ENCODE results near the gene ANKMY2. TPM values are rescaled to one million over a fixed set of nuclear protein-coding genes. Genes with fewer than 3 reads are reported as not detected.
"Not testable (repeated sequence)": the region's sequence is repeated elsewhere in the genome, so short reads cannot be mapped to it uniquely, and the experiment has no call there.

The ANKMY2 gene
- total RNA-seq, 2 experiments from 2014 or later, result 9.8 to 10.5 TPM

GRCh38 chr7:16604054-16604453 is 41.5 kb downstream of the ANKMY2 start:
- Mint-ChIP-seq H3K36me3 (ENCODE audit: low read depth) (peaks cover 25% of the 10 kb centered on the region), H3K27me3 (no peaks in the 10 kb centered on the region), H3K4me3 (no peak overlapping the region), H3K27ac (no peak overlapping the region), H3K4me1 (ENCODE audit: low read depth) (no peaks in the 10 kb centered on the region), H3K9me3 (no peaks in the 10 kb centered on the region)
- ATAC-seq (no peak), DNase-seq (no peak)
- intact Hi-C loops (cut with micrococcal nuclease), result no loop called here
- ChIA-PET CTCF (no interaction called here), POLR2A (no interaction called here)
- TF ChIP-seq CTCF (IDR thresholded peaks at IDR 0.05), result no peak

- H3K36me3 Mint-ChIP-seq (ENCODE audit: low read depth), result peaks cover 25% of the 10 kb centered on the region
- no peaks in the 10 kb centered on the region for H3K9me3 Mint-ChIP-seq
- CTCF ChIA-PET, result interaction anchor here (0.8 kb wide), 1 partner anchor 92 kb away, joined by 4 read pairs; no protein-coding TSS in a partner anchor
- H3K4me1 Mint-ChIP-seq (ENCODE audit: low read depth), result no peaks in the 10 kb centered on the region
- no peak for ATAC-seq
- TF ChIP-seq CTCF (IDR thresholded peaks at IDR 0.05), result no peak
- DNase-seq, result no peak
- H3K4me3 Mint-ChIP-seq, result no peak overlapping the region
- no peaks in the 10 kb centered on the region for H3K27me3 Mint-ChIP-seq
- H3K27ac Mint-ChIP-seq, result no peak overlapping the region
- POLR2A ChIA-PET, result no interaction called here
- intact Hi-C loops (cut with micrococcal nuclease), result no loop called here
Observed at GRCh38 chr7:16603633-16604032, 41.9 kb downstream of the ANKMY2 start.

DNA sequence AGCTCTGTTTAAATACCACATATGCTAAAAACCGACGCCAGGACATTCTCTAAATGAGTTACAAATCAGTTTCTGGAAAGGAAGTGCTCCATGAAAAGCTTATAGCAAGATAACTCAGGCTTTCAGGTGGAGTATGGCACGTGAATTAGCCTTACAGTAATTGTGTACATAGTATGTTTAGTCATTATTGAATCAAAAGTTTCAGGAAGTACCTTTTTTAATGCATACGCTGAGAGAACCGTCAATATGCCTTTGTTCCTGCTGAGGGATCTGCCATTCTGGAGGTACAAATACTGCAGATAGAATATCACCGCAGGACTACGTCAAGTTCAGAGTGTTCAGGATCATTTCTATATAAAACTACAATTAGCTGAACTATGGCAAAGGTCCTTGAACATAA is 45.7 kb downstream of the ANKMY2 start:
- TF ChIP-seq CTCF (IDR thresholded peaks at IDR 0.05), result no peak
- DNase-seq (no peak), ATAC-seq (no peak)
- POLR2A ChIA-PET, result no interaction called here
- intact Hi-C loops (cut with micrococcal nuclease), result no loop called here
- no peaks in the 10 kb centered on the region for H3K27me3 Mint-ChIP-seq
- no peak overlapping the region for H3K4me3 Mint-ChIP-seq
- H3K36me3 Mint-ChIP-seq (ENCODE audit: low read depth), result peaks cover 24% of the 10 kb centered on the region
- no peaks in the 10 kb centered on the region for H3K9me3 Mint-ChIP-seq
- CTCF ChIA-PET, result interaction anchor here (1.7 kb wide), 1 partner anchor 35 kb away, joined by 5 read pairs; no protein-coding TSS in a partner anchor
- no peaks in the 10 kb centered on the region for H3K4me1 Mint-ChIP-seq (ENCODE audit: low read depth)
- H3K27ac Mint-ChIP-seq, result no peak overlapping the region

GRCh38 chr7:16598015-16598414 is 47.5 kb downstream of the ANKMY2 start:
- Mint-ChIP-seq H3K9me3 (no peaks in the 10 kb centered on the region), H3K27me3 (no peaks in the 10 kb centered on the region), H3K4me3 (no peak overlapping the region), H3K4me1 (ENCODE audit: low read depth) (no peaks in the 10 kb centered on the region), H3K36me3 (ENCODE audit: low read depth) (peaks cover 17% of the 10 kb centered on the region), H3K27ac (no peak overlapping the region)
- no peak for TF ChIP-seq CTCF (IDR thresholded peaks at IDR 0.05)
- ChIA-PET POLR2A (no interaction called here), CTCF (interaction anchor here (1.1 to 1.2 kb wide), 2 partner anchors 11 to 33 kb away, joined by 3 to 7 read pairs; no protein-coding TSS in a partner anchor)
- ATAC-seq (no peak), DNase-seq (no peak)
- intact Hi-C loops (cut with micrococcal nuclease), result no loop called here

- H3K36me3 Mint-ChIP-seq (ENCODE audit: low read depth); H3K4me3 Mint-ChIP-seq; POLR2A ChIA-PET; H3K27ac Mint-ChIP-seq; H3K9me3 Mint-ChIP-seq; H3K27me3 Mint-ChIP-seq; CTCF ChIA-PET; intact Hi-C loops (cut with micrococcal nuclease); DNase-seq; ATAC-seq; H3K4me1 Mint-ChIP-seq (ENCODE audit: low read depth): not testable (repeated sequence)
Observed at GRCh38 chr7:16595596-16595995, 50.0 kb downstream of the ANKMY2 start.

GRCh38 chr7:16594676-16595075 is 50.9 kb downstream of the ANKMY2 start:
- no peaks in the 10 kb centered on the region for H3K9me3 Mint-ChIP-seq
- H3K4me3 Mint-ChIP-seq, result no peak overlapping the region
- DNase-seq (no peak), ATAC-seq (no peak)
- TF ChIP-seq CTCF (IDR thresholded peaks at IDR 0.05), result no peak
- ChIA-PET POLR2A (no interaction called here), CTCF (interaction anchor here (1.7 kb wide), 1 partner anchor 30 kb away, joined by 4 read pairs; no protein-coding TSS in a partner anchor)
- no peaks in the 10 kb centered on the region for H3K36me3 Mint-ChIP-seq (ENCODE audit: low read depth)
- no peaks in the 10 kb centered on the region for H3K27me3 Mint-ChIP-seq
- H3K27ac Mint-ChIP-seq, result no peak overlapping the region
- intact Hi-C loops (cut with micrococcal nuclease), result no loop called here
- no peaks in the 10 kb centered on the region for H3K4me1 Mint-ChIP-seq (ENCODE audit: low read depth)
